ENCODE data around the gene C12orf42.

GRCh38 chr12:103499571-103499970 lies 3.8 kb upstream of the C12orf42 start:
- no peak for TF ChIP-seq EZH2phosphoT487 (IDR thresholded peaks at IDR 0.05; ENCODE audit: insufficient read depth, low read depth)
- TF ChIP-seq EZH2 (IDR thresholded peaks at IDR 0.05; ENCODE audit: insufficient read depth, poor library complexity, severe bottlenecking), result no peak

Data from GM23248 (cell line).